Upper lobe of left lung (tissue), 4 donors: Measurements from ENCODE around the gene BPI.

ENCODE experiments used
- CTCF ChIP-seq, 6 experiments: fragments of 450-650 bp in 4 of 6; fragments of 200-600 bp in 2 of 6; sonication (generic) in 2 of 6; IDR thresholded peaks; one replicate each; pipeline ENCODE4 v1.5.1; 2016 to 2019; ENCODE audit warnings: antibody characterized with exemption in 6 of 6
- EP300 ChIP-seq, 4 donors: sonication (generic); formaldehyde crosslinking; IDR thresholded peaks; one replicate each; pipeline ENCODE4 v1.5.1; 2017; ENCODE audit warnings: antibody characterized with exemption in 4 of 4, control low read depth in 2 of 4
- POLR2A ChIP-seq, 4 donors: fragments of 450-650 bp; IDR thresholded peaks; one replicate each; pipeline ENCODE4 v1.5.1; 2016 to 2017; ENCODE audit warnings: antibody characterized with exemption in 4 of 4, mild to moderate bottlenecking in 2 of 4

DNA sequence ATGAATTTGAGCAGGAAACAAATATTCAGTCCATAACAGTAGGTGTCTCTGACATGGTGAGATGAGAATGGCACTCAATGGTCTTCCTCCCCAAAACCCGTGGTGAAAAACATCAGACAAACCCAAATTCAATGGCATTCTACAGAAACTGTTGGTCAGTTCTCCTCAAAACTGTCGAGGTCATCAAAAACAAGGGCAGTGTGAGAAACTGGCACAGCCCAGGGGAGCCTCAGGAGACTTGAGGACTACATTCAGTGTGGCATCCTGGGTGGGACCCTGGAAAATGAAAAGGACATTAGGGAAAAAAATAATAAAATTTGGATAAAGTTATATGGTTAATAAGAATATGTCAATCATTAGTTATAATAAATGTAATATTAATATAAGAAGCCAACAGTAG, 82.9 kb downstream of the BPI start:
- TF ChIP-seq POLR2A (IDR thresholded peaks at IDR 0.05) = no peak
- no peak for TF ChIP-seq CTCF (IDR thresholded peaks at IDR 0.05)
- TF ChIP-seq EP300 (IDR thresholded peaks at IDR 0.05) = no peak
